Parathyroid adenoma (tissue), 2 donors: ENCODE results near the gene CHMP6.

ENCODE experiments used
- H2AFZ ChIP-seq: fragments of 300-600 bp; sonication (generic); one replicate; pipeline ENCODE4 v1.7.0; 2017; ENCODE audit warnings: antibody characterized with exemption, mild to moderate bottlenecking
- H3K27ac ChIP-seq: fragments of 300-600 bp; sonication (generic); one replicate; pipeline ENCODE4 v1.7.0; 2017
- H3K27me3 ChIP-seq: fragments of 300-600 bp; sonication (generic); one replicate; pipeline ENCODE4 v1.7.0; 2017; ENCODE audit warnings: low read length; ENCODE audit not compliant: control insufficient read depth, insufficient read depth
- H3K36me3 ChIP-seq: fragments of 300-600 bp; sonication (generic); one replicate; pipeline ENCODE4 v1.7.0; 2017; ENCODE audit warnings: low read length; ENCODE audit not compliant: control insufficient read depth, insufficient read depth
- H3K4me1 ChIP-seq: fragments of 300-600 bp; sonication (generic); one replicate; pipeline ENCODE4 v1.7.0; 2017; ENCODE audit warnings: control low read depth
- H3K4me2 ChIP-seq: fragments of 300-600 bp; sonication (generic); one replicate; pipeline ENCODE4 v1.7.0; 2017; ENCODE audit warnings: low read length
- H3K4me3 ChIP-seq: fragments of 300-600 bp; sonication (generic); one replicate; pipeline ENCODE4 v1.7.0; 2017; ENCODE audit warnings: low read depth, low read length
- H3K79me2 ChIP-seq: fragments of 300-600 bp; sonication (generic); one replicate; pipeline ENCODE4 v1.7.0; 2017; ENCODE audit warnings: control low read depth
- H3K9ac ChIP-seq: fragments of 300-600 bp; sonication (generic); one replicate; pipeline ENCODE4 v1.7.0; 2017; ENCODE audit warnings: mild to moderate bottlenecking
- H3K9me3 ChIP-seq: fragments of 300-600 bp; sonication (generic); one replicate; pipeline ENCODE4 v1.7.0; 2017; ENCODE audit warnings: low read length; ENCODE audit not compliant: control insufficient read depth
- CTCF ChIP-seq: fragments of 300-600 bp; sonication (generic); IDR thresholded peaks from one replicate; pipeline ENCODE4 v1.7.0; 2017; ENCODE audit warnings: antibody characterized with exemption, mild to moderate bottlenecking
- donor health status: primary hyperparathyroidism.

The CHMP6 gene

GRCh38 chr17:80948976-80949450 lies 42.6 kb upstream of the CHMP6 start:
- H3K9ac ChIP-seq, result no peak overlapping the region
- no peaks in the 10 kb centered on the region for H3K27me3 ChIP-seq
- no peaks in the 10 kb centered on the region for H3K4me1 ChIP-seq
- no peak overlapping the region for H2AFZ ChIP-seq
- H3K27ac ChIP-seq, result no peak overlapping the region
- no peak for TF ChIP-seq CTCF
- H3K36me3 ChIP-seq, result no peaks in the 10 kb centered on the region
- H3K4me2 ChIP-seq, result no peak overlapping the region
- no peaks in the 10 kb centered on the region for H3K9me3 ChIP-seq
- H3K79me2 ChIP-seq, result no peaks in the 10 kb centered on the region
- H3K4me3 ChIP-seq, result no peak overlapping the region

GRCh38 chr17:80949451-80950421 lies 41.9 kb upstream of the CHMP6 start:
- no peak for TF ChIP-seq CTCF
- Histone ChIP-seq H2AFZ (no peak overlapping the region), H3K9me3 (no peaks in the 10 kb centered on the region), H3K79me2 (no peaks in the 10 kb centered on the region), H3K36me3 (no peaks in the 10 kb centered on the region), H3K9ac (no peak overlapping the region), H3K27ac (no peak overlapping the region), H3K27me3 (no peaks in the 10 kb centered on the region), H3K4me3 (no peak overlapping the region), H3K4me2 (no peak overlapping the region), H3K4me1 (no peaks in the 10 kb centered on the region)

GRCh38 chr17:80950466-80951120 lies 41.0 kb upstream of the CHMP6 start:
- Histone ChIP-seq H3K27ac (no peak overlapping the region), H3K79me2 (no peaks in the 10 kb centered on the region), H2AFZ (no peak overlapping the region), H3K4me3 (no peak overlapping the region), H3K36me3 (no peaks in the 10 kb centered on the region), H3K27me3 (no peaks in the 10 kb centered on the region), H3K9me3 (no peaks in the 10 kb centered on the region), H3K9ac (no peak overlapping the region), H3K4me1 (no peaks in the 10 kb centered on the region), H3K4me2 (no peak overlapping the region)
- no peak for TF ChIP-seq CTCF

GRCh38 chr17:80951121-80952090 lies 40.2 kb upstream of the CHMP6 start:
- Histone ChIP-seq H3K79me2 (no peaks in the 10 kb centered on the region), H3K27me3 (no peaks in the 10 kb centered on the region), H3K4me1 (no peaks in the 10 kb centered on the region), H3K27ac (no peak overlapping the region), H3K9ac (no peak overlapping the region), H3K36me3 (no peaks in the 10 kb centered on the region), H3K4me2 (no peak overlapping the region), H3K9me3 (no peaks in the 10 kb centered on the region), H3K4me3 (no peak overlapping the region), H2AFZ (no peak overlapping the region)
- TF ChIP-seq CTCF, result no peak
